Endothelial cell of hepatic sinusoid (primary cell): ENCODE measurements around the gene BAHCC1.

Source experiments
- in situ Hi-C: cut with HindIII; loops from 2 replicates; pipeline ENCODE4 v1.10.0; 2017; ENCODE audit warnings: low sequenced_read_pairs

Gene BAHCC1

DNA sequence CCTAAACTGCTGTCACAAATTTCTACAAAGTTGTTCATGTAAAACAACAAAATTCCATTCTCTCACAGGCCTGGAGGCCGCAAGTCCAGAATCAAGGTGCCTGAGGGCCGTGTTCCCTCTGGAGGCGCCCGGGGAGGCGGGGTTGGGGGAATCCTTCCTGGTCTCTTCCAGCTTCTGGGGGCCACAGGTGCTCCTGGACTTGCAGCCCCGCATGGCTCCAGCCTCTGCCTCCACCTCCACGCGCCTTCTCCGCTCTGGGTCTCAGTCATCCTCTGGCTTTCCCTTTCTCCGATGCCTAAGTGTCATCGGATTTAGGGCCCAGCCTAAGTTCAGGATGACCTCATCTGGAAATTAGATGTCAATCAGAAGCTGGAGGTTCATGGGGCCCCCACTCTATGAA lies 28.6 kb upstream of the BAHCC1 start:
- in situ Hi-C loops = no loop called here

DNA sequence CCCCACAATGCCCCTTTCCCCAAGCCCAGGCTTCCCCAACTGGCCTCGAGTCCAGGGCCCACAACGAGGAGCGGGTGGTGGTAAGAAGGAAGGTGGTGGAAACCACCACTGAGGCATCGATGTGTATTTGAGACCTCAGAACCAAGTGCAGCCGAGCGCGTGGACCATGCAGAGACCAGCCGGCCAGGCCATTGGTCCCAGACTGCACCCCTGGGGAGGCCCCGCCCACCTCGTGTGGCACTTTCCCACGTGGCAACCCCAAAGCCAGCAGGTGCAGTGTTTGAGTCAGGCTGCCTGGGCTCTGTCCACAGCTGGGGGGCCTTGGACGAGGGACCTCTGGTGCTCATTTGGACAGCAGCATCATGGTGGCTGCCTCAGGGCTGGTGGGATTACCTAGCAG lies 28.1 kb upstream of the BAHCC1 start:
- in situ Hi-C loops = no loop called here

DNA sequence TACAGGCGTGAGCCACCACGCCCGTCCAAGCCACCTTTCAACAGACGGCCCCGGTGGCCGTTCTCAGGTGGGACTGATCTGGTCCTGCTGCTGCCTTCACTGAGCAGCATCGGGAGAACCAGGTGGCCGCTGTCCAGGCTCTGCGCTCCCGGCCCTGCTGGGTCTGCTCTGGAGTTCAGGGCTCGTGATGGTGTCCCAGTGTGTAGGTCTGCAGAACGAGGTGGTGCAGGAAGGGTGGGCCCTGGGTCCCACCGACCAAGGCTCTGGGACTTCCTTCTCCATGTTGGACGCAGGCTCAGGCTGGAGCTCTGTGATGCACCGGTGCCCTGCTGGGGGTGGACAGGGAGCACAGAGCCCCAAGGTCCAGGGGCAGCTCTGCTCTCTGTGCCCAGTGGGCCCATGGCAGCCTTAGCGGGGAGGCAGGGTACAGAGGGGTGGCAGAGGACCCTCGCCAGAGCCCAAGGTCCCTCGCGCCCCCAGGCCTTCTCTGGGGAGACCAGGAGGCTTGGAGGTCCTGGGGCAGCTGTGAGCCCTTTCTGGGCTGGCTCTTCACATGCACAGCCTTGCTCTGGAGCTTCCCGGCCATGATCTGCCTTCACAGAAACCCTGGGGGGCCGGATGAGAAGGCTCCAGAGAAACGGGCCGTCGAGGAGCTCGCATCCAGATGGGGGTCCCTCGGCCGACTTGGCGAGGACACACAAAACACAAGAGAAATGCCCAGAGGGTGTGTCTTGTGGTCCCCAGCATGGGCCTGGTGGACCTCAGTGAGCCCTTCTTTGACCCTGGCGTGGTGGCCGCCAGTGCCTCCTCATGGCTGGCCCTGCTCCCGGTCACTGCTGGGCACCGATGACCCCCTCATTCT lies 26.9 kb upstream of the BAHCC1 start:
- in situ Hi-C loops = no loop called here

DNA sequence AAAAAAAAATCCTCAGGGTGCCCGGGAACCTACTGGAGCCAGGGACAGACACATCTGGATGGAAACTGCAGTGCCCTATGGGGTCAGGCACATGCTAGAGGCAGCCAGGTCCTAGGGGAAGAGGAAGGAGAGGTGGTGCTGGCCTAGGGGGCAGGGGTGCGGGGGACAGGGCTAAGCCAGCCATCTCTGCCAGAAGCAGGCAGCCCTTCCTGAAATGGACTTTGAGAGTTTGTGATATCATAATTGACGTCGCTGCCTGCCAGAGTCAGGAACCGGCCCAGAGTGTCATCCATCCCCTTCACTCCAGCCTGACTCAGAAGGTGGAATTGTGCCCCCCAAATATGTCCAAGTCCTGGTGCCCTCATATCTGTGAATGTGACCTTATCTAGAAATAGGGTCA lies 25.0 kb upstream of the BAHCC1 start:
- in situ Hi-C loops = no loop called here

DNA sequence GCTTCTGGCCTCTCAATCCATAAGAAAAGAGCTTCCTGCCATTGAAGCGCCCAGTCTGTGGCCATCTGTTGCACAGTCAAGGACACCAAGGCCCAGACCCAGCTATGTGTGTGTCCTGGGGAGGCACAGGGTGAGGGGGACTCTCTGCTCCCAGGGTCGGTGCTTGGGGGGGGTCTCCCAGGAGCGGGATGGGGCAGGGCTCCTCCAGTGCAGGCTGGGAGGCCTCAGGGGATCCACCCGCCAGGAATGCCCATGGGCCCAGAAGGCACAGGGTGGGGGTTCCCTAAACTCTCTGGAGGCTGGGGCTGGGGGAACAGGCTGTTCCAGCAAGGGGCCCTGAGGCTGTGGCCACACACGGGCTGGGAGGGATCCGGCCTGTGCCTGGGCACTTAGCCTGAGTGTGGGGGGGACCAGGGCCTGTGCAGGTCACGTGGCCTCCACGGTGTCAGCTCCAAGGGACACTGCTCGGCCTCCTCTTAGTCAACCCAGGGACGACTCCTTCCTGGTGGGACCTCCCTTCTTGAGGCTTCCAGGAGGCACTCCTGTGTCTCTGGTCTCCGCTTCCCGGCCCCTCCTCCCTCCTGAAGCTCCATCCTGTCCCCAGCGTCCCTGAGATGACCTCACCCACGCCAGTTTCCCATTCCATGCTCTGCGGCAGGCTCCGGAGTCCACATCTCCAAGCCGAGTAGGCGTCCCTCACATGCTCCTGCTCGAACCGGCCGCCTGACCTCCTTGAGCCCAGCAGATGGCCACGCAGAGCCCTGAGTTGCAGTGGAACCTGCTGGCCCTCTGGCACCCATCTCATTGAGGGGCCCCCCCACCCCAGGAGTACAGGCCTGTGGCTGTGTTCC lies 23.1 kb upstream of the BAHCC1 start:
- in situ Hi-C loops = no loop called here

DNA sequence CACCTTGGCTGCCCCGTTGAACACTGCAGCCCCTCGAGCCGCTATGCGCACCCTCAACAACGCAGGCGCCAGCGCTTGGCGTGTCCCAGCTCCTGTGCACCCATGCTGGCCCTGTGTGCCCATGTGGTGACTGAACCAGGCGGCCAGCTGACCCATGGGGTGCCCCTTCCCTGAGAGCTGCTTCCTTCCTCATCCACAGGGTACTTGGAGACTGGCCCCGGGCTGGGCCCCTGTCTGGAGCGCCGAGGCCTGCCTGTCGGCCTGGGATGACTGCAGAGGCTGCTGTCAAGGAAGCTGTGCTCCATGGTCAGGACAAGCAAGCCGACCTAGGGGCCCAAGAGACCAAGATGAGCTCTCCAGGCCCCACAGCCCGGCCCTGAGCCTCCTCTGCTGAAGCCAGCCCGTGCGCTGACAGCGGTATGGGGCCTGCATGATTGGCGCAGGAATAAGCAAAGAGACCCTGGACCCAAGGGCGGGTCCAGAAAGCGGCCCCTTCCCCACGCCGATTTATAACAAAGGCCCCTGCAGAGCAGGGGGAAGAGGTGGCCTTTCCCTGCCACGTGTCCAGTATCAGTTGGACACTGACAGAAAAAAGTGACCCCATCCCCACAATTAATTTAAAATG lies 21.6 kb upstream of the BAHCC1 start:
- in situ Hi-C loops = no loop called here

DNA sequence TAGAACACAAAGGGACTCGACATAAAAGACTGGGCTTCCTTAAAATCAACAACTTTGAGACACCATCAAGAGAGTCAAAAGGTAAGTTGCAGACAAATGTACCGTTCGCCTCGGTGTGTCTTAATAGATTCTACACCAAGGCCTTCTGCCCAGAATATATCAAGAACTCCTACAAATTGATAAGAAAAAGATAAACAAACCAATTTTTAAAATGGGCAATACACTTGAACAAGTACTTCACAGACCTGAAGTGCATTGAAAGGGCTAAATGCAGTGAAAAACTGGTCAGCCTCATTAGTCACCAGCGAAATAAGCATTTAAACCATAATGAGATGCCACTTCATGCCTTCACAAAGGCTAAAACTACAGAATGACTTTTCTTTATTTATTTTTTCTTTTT lies 20.4 kb upstream of the BAHCC1 start:
- in situ Hi-C loops = no loop called here

DNA sequence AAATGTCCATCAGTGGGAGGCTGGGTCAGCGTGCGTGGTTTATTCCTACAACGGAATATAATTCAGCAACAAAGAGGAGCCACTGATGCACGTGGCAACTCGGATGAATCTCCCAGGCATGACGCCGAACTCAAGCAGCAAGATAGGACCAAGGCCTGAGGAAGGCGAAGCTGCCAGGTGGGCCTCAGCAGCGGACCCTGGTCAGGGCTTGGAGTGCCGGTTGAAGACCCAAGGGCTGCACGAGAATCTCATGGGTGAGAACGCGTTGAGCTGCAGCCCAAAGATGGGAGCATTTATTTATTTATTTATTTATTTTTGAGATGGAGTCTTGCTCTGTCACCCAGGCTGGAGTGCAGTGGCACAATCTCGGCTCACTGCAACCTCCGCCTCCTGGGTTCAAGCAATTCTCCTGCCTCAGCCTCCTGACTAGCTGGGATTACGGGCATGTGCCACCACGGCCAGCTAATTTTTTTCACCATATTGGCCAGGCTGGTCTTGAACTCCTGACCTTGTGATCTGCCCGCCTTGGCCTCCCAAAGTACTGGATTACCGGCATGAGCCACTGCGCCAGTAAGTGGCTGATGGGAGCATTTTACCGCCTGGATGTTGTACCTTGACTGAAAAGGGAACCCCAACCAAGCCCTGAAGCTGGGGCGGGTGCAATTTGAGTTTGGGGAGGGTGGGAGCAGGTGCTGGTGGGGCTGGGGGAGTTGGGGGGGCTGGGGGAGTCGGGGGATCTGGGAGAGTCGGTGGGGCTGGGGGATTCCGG lies 18.1 kb upstream of the BAHCC1 start:
- in situ Hi-C loops = no loop called here

DNA sequence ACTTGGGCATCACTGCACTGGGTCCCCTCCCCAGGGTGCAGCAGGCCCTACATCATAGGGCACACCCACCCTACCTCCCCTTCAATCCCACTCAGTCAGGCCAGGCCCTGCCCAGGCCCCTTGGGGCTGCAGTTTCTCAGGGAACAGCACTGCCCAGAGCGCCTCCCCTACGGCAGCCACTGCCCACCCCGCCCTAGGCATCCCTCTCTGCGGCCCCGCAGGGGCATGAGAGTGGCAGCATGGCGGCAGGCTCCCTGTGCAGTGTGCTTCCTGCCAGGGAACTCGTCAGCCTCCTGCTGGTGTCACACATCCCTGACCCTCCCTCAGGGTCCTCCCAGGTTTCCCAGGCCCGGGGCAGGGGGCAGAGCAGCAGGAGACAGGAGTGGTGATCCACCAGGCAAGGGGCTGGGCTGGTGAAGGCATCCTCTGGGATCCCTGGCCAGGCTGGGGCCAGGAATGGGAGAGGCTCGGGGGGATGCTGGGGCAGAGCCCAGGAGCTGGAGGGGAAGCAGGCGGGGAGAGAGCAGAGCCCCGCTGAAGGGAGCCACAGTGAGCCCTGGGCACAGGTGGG lies 16.2 kb upstream of the BAHCC1 start:
- in situ Hi-C loops = no loop called here

DNA sequence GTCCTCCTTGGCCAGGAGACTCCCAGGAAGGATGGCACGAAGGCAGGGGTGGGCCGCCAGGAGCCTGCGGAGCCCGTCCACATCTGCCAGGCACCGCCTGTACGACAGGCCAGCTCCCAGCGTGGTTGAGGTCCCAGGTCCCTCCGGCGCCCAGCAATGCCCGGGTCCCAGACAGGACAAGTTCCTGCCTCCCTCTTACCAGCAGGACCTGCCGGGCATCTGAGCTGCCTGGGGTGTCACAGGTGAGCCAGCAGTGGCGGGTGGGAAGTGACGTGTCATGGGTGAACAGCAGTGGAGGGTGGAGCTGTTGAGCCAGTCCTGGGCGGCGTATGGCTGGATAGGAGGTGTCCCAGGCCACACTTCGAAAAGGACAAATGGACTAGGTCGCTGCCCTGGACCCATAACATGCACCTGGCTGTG lies 15.7 kb upstream of the BAHCC1 start:
- in situ Hi-C loops = no loop called here

DNA sequence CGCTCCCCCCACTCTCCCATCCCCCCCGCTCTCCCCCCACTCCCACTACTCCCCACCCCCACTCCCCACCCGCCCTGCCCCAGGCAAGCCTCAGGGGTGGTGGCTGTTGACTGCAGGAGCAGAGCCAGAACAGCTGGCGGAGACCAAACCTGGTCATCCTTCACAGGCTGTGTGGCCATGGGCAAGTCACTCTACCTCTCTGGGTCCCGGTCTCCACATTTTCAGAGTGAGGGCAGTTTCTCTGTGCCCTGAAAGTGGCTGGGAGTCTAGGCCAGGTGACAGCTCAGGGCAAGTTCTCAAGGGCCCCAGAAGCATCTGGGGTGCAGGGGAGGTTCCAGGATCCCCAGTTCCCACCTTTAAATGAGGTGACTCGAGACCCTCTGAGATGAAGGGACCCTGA lies 15.1 kb upstream of the BAHCC1 start:
- in situ Hi-C loops = no loop called here

DNA sequence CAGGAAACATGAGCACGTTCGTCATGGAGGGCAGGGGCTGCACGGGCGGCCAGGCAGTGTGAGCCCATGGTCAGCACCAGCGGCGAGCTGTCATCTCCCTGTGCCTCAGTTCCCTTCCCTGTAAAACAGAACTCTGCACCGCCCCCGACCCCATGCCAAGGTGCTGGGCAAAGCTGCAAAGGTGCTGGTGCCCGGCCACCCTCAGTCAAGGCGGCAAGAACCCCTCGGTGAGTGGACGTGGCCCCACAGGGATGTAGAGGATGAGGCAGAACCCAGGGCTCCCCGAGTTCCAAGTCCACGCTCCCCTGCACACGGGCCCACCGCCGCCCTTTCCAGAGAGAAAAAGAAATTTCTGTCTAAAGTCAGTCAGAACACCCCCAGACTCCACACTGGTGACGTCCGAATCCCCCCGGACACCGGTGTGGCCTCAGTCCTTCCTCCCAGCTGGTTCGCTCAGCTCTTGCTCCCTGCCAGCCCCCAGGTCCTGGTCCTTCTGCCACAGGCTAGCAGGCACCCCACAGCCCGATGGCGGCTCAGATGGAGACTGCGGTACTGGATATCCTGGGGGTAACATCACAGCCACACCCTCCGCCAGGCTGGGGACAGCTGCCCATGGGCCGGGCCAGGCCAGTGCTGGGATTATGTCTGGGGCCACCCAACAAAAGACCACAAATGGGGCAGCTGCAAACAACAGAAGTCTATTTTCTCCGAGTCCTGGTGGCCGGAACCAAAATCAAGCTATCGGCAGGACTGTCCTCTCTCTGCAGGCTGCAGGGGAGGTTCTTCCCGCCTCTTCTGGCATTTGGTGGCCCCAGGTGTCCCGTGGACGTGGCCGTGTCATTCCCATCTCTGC lies 14.4 kb upstream of the BAHCC1 start:
- in situ Hi-C loops = no loop called here

DNA sequence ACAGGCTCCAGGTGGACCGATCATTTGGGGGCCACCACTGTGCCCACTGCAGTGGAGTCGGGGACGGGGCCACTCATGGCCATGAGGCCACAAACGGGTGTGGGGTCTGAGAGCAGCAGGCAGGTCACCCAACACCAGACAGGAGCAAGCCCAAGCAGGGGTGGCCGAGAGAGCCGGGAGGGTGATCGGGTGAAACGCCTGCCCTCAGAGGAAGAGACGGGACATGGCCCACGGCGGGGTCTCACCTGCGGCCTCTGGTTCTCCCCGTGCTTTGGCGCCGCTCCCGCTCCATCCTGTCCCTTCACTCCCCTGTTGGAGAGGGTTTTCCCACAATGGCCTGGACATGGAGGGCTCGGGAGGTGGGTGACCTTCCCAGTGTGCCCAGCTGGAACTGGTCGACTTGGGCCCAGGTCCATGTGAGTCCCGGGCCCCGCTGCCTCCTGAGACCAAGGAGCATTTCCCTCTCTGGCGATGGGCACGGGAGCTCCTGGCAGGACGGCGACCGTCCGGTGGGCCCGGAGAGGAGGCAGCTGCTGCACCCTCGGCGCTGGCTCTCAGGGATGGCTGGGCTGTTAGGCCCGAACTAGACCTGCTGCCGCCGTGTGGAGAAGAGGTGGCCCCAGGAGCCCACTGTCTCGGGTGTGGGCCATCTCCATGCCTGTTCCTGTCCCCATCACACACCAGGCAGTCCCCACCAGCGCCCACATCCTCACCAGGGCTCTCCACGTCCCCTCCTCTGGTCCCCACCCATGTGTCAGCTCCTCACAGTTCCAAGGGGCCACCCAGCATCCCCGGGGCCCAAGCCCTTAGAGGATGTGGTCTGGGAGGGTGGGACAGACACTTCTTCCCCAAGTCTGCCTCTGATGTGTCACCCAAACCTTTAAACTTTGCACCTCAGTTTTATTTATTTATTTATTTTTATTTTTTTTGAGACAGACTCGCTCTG lies 13.4 kb upstream of the BAHCC1 start:
- in situ Hi-C loops = no loop called here

DNA sequence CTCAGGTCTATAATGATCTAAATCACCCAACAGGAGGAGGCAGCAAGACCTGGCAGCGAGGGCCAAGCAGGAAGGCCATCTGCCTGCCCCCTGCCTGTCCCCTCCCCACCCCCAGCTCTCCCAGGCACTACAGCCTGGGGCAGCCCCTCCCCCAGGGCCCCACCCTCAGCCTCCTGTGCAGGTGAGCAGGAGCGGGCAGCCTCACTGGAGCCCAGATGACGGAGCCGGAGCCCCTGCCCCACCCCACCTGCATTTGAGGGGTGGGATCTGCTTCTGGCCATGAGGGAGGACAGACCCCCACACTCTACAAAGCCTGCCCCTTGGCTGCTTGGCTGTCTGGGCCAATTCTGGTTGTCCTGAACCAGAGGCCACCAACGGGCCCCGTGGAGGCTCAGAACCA lies 12.4 kb upstream of the BAHCC1 start:
- in situ Hi-C loops = no loop called here

DNA sequence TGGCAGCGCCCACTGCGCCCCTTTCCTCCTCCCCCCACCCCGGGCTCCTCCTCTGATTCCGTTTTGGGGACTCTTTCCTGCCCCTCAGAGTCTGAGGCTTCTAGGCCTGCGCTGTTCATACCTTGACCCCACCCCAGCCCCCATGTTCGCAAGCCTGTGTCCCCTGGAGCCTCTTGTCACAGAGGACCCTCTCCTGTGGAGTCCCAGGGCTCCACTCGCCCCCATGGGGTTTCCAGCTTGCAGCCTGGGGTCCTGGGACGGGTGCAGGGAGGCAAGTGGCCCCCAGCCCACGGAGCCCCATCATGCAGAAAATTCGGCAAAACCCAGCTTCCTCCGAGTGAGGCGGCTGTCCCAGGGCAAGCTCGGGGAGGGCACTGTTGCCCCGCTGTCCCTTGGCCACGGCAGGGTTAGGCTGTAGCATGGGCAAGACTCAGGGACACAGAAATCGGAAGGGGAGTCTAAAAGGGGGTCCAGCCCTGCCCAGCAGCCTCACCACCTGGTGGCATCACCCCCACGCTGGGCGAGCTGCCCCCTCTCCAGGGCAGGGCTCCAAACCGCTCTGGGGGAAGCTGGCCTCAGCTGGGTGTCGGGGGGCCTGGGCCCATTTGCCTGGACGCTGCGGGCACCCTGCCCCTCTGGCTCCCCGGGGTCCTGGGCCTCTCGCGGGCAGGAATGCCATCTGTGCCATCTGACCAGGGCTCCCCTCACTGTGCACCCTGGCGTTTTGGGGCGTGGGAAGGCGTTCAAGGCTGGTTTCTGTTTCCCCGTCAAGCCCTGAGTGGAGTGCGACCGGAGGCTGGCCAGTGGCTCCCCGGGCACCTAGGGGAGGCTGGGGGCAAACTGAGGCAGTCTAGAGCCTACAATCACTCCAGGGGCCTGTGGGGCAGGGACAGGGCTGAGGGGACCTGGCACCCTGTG lies 11.5 kb upstream of the BAHCC1 start:
- in situ Hi-C loops = no loop called here

DNA sequence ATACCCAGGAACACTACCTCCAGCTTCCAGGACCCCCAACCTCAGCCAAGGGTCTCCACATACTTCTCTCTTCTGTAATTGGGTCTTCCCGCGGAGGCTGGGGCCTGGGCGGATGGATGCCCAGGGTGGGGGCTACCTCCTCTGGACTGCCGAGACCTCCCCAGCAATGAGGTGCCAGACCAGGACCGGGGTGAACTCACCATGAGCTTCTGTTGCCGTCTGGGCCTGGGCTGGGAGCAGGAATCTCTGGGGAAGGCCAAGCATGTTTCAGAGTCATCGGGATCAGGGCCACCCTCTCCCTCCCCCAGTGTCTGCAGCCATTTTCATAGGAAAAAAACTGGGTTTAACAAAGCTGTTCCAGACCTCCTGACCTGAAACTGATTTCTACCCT lies 10.3 kb upstream of the BAHCC1 start:
- in situ Hi-C loops = no loop called here

DNA sequence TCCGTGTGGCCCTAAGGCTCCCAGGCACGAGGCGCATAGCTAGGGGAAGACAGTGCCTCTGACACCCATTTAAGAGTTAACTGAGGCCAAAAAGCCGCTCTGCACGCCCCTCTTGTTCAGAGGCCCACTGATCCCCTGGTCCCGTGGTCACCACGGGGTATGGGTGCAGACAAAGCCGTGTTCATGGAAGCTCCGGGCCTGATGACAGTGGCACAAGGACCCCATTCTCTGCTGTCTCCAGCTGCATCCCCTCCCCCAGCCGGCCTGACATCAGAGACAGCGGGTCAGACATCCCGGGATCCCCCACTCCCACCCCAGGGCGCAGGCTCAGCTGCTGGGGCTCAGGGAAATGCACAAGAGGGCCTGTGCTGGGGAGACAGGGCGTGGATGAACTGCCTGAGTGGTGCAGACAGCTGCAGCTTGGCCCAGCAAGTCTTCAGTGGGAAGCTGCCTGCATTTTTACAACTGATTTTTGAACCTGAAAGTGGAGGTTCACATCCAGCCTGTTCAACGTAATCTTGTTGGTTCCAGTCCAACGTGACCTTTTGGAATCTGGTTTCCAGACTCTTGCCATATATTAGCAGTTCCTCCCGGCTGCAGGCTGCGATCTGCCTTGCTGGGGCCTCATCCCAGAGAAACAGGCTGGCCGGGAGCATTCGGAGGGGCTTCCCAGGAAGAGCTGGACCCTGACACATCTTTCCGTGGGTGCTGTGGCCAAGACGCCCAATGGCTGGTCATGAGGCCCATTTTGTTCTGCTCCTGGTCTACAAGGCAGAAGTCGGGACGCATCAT lies 9.7 kb upstream of the BAHCC1 start:
- in situ Hi-C loops = no loop called here
